ENCODE measurements around the gene MN1. TPM values are rescaled to one million over a fixed set of nuclear protein-coding genes. Genes with fewer than 3 reads are reported as not detected.
A peak's percentile ranks its signal among the peaks of the same experiment; 100 is the strongest.

Gene MN1
- polyA plus RNA-seq, 1 donor: 17.7 TPM

GRCh38 chr22:27825174-27825573 lies 23.6 kb upstream of the MN1 start:
- no peak for DNase-seq

- DNase-seq: no peak
Observed at GRCh38 chr22:27823221-27823620, 21.7 kb upstream of the MN1 start.

GRCh38 chr22:27820896-27821866 lies 19.6 kb upstream of the MN1 start:
- DNase-seq: no peak

GRCh38 chr22:27816552-27816951 lies 15.0 kb upstream of the MN1 start:
- no peak for DNase-seq

GRCh38 chr22:27815826-27816530 lies 14.4 kb upstream of the MN1 start:
- no peak for DNase-seq

- DNase-seq: no peak
Observed at GRCh38 chr22:27814993-27815392, 13.4 kb upstream of the MN1 start.

- DNase-seq: no peak
Observed at GRCh38 chr22:27811778-27812177, 10.2 kb upstream of the MN1 start.

GRCh38 chr22:27810609-27811151 lies 9.1 kb upstream of the MN1 start:
- peak; percentile 84 for DNase-seq

GRCh38 chr22:27809700-27810608 lies 8.4 kb upstream of the MN1 start:
- DNase-seq: no peak

GRCh38 chr22:27809226-27809603 lies 7.7 kb upstream of the MN1 start:
- no peak for DNase-seq

- no peak for DNase-seq
Observed at GRCh38 chr22:27808451-27809225, 7.1 kb upstream of the MN1 start.

GRCh38 chr22:27805841-27806240 lies 4.3 kb upstream of the MN1 start:
- DNase-seq: no peak

GRCh38 chr22:27804470-27805297 lies 3.1 kb upstream of the MN1 start:
- DNase-seq: peak; percentile 76

- no peak for DNase-seq
Observed at GRCh38 chr22:27803841-27804415, 2.4 kb upstream of the MN1 start.

GRCh38 chr22:27802346-27803073 lies 954 bp upstream of the MN1 start:
- no peak for DNase-seq

GRCh38 chr22:27801202-27801615 lies 347 bp downstream of the MN1 start:
- no peak for DNase-seq

GRCh38 chr22:27800250-27801201 lies 1.0 kb downstream of the MN1 start:
- DNase-seq: no peak

- no peak for DNase-seq
Observed at GRCh38 chr22:27799827-27800249, 1.7 kb downstream of the MN1 start.
